ENCODE measurements around the gene TRIM26.

The TRIM26 gene

GRCh38 chr6:30219244-30219643 lies 6.0 kb upstream of the TRIM26 start:
- no peak overlapping the region for H3K4me3 ChIP-seq (replicated peaks; ENCODE audit: low read depth, low read length)
- peak; percentile 64 for DNase-seq (ENCODE audit: low read depth)
- TF ChIP-seq CTCF (IDR thresholded peaks at IDR 0.05; ENCODE audit: low read length, missing control alignments), result peak; percentile 99

- no peak for DNase-seq (ENCODE audit: low read depth)
- no peak for TF ChIP-seq CTCF (IDR thresholded peaks at IDR 0.05; ENCODE audit: low read length, missing control alignments)
- H3K4me3 ChIP-seq (replicated peaks; ENCODE audit: low read depth, low read length), result no peak overlapping the region
These were observed 2.9 kb upstream of the TRIM26 start for GRCh38 chr6:30216096-30216495.

- DNase-seq (ENCODE audit: low read depth), result peak; percentile 14
- peak overlapping the region; percentile 97 for H3K4me3 ChIP-seq (replicated peaks; ENCODE audit: low read depth, low read length)
- no peak for TF ChIP-seq CTCF (IDR thresholded peaks at IDR 0.05; ENCODE audit: low read length, missing control alignments)
These were observed 1.4 kb upstream of the TRIM26 start for GRCh38 chr6:30214657-30214982.

- peak; percentile 74 for DNase-seq (ENCODE audit: low read depth)
- TF ChIP-seq CTCF (IDR thresholded peaks at IDR 0.05; ENCODE audit: low read length, missing control alignments), result no peak
- peak overlapping the region; percentile 97 for H3K4me3 ChIP-seq (replicated peaks; ENCODE audit: low read depth, low read length)
These were observed 901 bp upstream of the TRIM26 start for GRCh38 chr6:30213957-30214656.

GRCh38 chr6:30213667-30213956 lies 406 bp upstream of the TRIM26 start:
- H3K4me3 ChIP-seq (replicated peaks; ENCODE audit: low read depth, low read length), result peak overlapping the region; percentile 97
- DNase-seq (ENCODE audit: low read depth), result no peak
- TF ChIP-seq CTCF (IDR thresholded peaks at IDR 0.05; ENCODE audit: low read length, missing control alignments), result no peak

GRCh38 chr6:30211899-30212298 lies 1.3 kb downstream of the TRIM26 start:
- no peak for DNase-seq (ENCODE audit: low read depth)
- no peak for TF ChIP-seq CTCF (IDR thresholded peaks at IDR 0.05; ENCODE audit: low read length, missing control alignments)
- peak overlapping the region; percentile 97 for H3K4me3 ChIP-seq (replicated peaks; ENCODE audit: low read depth, low read length)

GRCh38 chr6:30211306-30211705 lies 1.9 kb downstream of the TRIM26 start:
- TF ChIP-seq CTCF (IDR thresholded peaks at IDR 0.05; ENCODE audit: low read length, missing control alignments), result no peak
- no peak overlapping the region for H3K4me3 ChIP-seq (replicated peaks; ENCODE audit: low read depth, low read length)
- no peak for DNase-seq (ENCODE audit: low read depth)
